B cell (primary cell): Measurements from ENCODE around the gene BDKRB1. TPM values are rescaled to one million over a fixed set of nuclear protein-coding genes. Genes with fewer than 3 reads are reported as not detected.

Experiments
- ATAC-seq: fragments of 200-7000 bp; cut with Tn5 transposase; one replicate; pipeline ENCODE4 v1.10.0; 2021; ENCODE audit warnings: low read depth, mild to moderate bottlenecking, moderate number of reproducible peaks, moderate library complexity
- CTCF ChIA-PET: fragments of 350-600 bp; sonication (Branson Sonifier 250); formaldehyde crosslinking; loops from one replicate; lab custom pipeline; 2021; ENCODE audit warnings: antibody characterized with exemption, inconsistent platforms; lab: Charles Lee
- POLR2A ChIA-PET: fragments of 350-600 bp; sonication (Branson Sonifier 250); formaldehyde crosslinking; loops from one replicate; lab custom pipeline; 2021; ENCODE audit warnings: antibody characterized with exemption; lab: Charles Lee
- DNase-seq: peaks from one replicate; pipeline ENCODE4 v3.0.0; 2013
- H2AFZ ChIP-seq: 2 replicates; pipeline ENCODE4 v1.6.1; 2012; ENCODE audit warnings: mild to moderate bottlenecking, low read depth, low read length; ENCODE audit not compliant: insufficient read depth, poor library complexity, severe bottlenecking
- H3K27ac ChIP-seq, 2 donors: 1 replicate in 1 of 2; 2 replicates in 1 of 2; pipeline ENCODE4 v1.5.1; 2012 to 2013; ENCODE audit warnings: low read length in 2 of 2, mild to moderate bottlenecking in 2 of 2, moderate library complexity in 1 of 2
- H3K27me3 ChIP-seq, 4 experiments: fragments of 200-600 bp in 1 of 4; sonication (generic) in 1 of 4; replicated peaks in 1 of 4; 1 replicate in 2 of 4; 2 replicates in 2 of 4; pipeline versions ENCODE4 v1.6.1 to v1.7.0; 2013 to 2016; ENCODE audit warnings: low read length in 3 of 4, mild to moderate bottlenecking in 2 of 4, mixed read lengths in 1 of 4, moderate library complexity in 1 of 4; ENCODE audit not compliant: insufficient read depth in 4 of 4, control insufficient read depth in 3 of 4; ENCODE audit errors: control extremely low read depth in 1 of 4
- H3K36me3 ChIP-seq, 2 experiments: replicated peaks in 1 of 2; 1 replicate in 1 of 2; 2 replicates in 1 of 2; pipeline versions ENCODE4 v1.6.1 to v1.7.1; 2013; ENCODE audit warnings: low read length in 1 of 2; ENCODE audit not compliant: insufficient read depth in 2 of 2, control insufficient read depth in 1 of 2; ENCODE audit errors: control extremely low read depth in 1 of 2, extremely low read depth in 1 of 2
- H3K4me1 ChIP-seq, 2 donors: fragments of 200-600 bp in 1 of 2; sonication (generic) in 1 of 2; 1 replicate in 1 of 2; 2 replicates in 1 of 2; pipeline versions ENCODE4 v1.5.1 to v1.6.1; 2013 to 2017; ENCODE audit warnings: low read length in 2 of 2; ENCODE audit not compliant: control insufficient read depth in 2 of 2, insufficient read depth in 2 of 2
- H3K4me2 ChIP-seq: replicated peaks from 2 replicates; pipeline ENCODE3; 2012; ENCODE audit warnings: mild to moderate bottlenecking, low read depth, low read length; ENCODE audit not compliant: poor library complexity, severe bottlenecking
- H3K4me3 ChIP-seq, 5 experiments: fragments of 200-600 bp in 1 of 5; sonication (generic) in 1 of 5; 1 replicate in 3 of 5; 2 replicates in 2 of 5; pipeline versions ENCODE4 v1.5.1 to v1.7.0; 2011 to 2016; ENCODE audit warnings: low read length in 4 of 5, mild to moderate bottlenecking in 4 of 5, low read depth in 2 of 5, control low read depth in 1 of 5, moderate library complexity in 1 of 5; ENCODE audit not compliant: insufficient read depth in 1 of 5; ENCODE audit errors: control extremely low read depth in 1 of 5, extremely low read depth in 1 of 5
- H3K79me2 ChIP-seq: fragments of 200-600 bp; sonication (generic); one replicate; pipeline ENCODE4 v1.6.0; 2016; ENCODE audit warnings: low read length; ENCODE audit not compliant: control insufficient read depth, insufficient read depth
- H3K9ac ChIP-seq: fragments of 200-600 bp; sonication (generic); 2 replicates; pipeline ENCODE4 v1.6.1; 2017; ENCODE audit warnings: mild to moderate bottlenecking, low read length, moderate library complexity
- H3K9me3 ChIP-seq, 3 donors: one replicate each; pipeline versions ENCODE4 v1.6.1 to v1.7.1; 2013; ENCODE audit warnings: low read length in 2 of 3; ENCODE audit not compliant: control insufficient read depth in 2 of 3, insufficient read depth in 1 of 3; ENCODE audit errors: control extremely low read depth in 1 of 3
- H4K20me1 ChIP-seq: 2 replicates; pipeline ENCODE4 v1.6.0; 2012; ENCODE audit warnings: mild to moderate bottlenecking, low read length; ENCODE audit not compliant: insufficient read depth, control insufficient read depth, poor library complexity, severe bottlenecking
- H3K27ac Mint-ChIP-seq: one replicate; pipeline ENCODE4 v1.8.0; 2021; ENCODE audit warnings: mixed read lengths
- H3K27me3 Mint-ChIP-seq: one replicate; pipeline ENCODE4 v1.8.0; 2021; ENCODE audit warnings: mixed read lengths
- H3K4me1 Mint-ChIP-seq: one replicate; pipeline ENCODE4 v1.8.0; 2021; ENCODE audit warnings: mixed read lengths
- H3K4me3 Mint-ChIP-seq: one replicate; pipeline ENCODE4 v1.8.0; 2021; ENCODE audit warnings: mixed read lengths
- H3K9me3 Mint-ChIP-seq: one replicate; pipeline ENCODE4 v1.8.0; 2022; ENCODE audit warnings: mixed read lengths; ENCODE audit not compliant: insufficient read depth
- EZH2 ChIP-seq: IDR thresholded peaks from 2 replicates; pipeline ENCODE4 v1.6.1; 2012; ENCODE audit warnings: borderline replicate concordance, low read depth, mild to moderate bottlenecking, moderate library complexity, low read length; ENCODE audit not compliant: insufficient read depth, poor library complexity, severe bottlenecking
- WGBS: methylation state at CpG from one replicate; pipeline ENCODE4 v1.1.5; 2013; ENCODE audit warnings: missing lambda C conversion rate; ENCODE audit not compliant: insufficient coverage; 5-methylcytosine and 5-hydroxymethylcytosine counted together
- intact Hi-C: fragments of 100-400 bp; cut with micrococcal nuclease; formaldehyde crosslinking; loops from one replicate; pipeline ENCODE4 v1.10.0; 2022
- polyA plus RNA-seq: library from polyadenylated mRNA; depleted of rRNA; stranded (reverse); fragments of >200 nt; gene quantifications from 2 replicates; pipeline ENCODE4 v1.2.3, GENCODE V29; 2012
- total RNA-seq, 2 donors: library from RNA; stranded (reverse); fragments of 120-200 nt in 1 of 2; gene quantifications; 1 replicate in 1 of 2; 2 replicates in 1 of 2; pipeline versions ENCODE4 v1.2.3 to v1.2.4, GENCODE V29; 2013 to 2022
- TF ChIP-seq, protein P1 (sequence below): fragments of 200-600 bp; IDR thresholded peaks from one replicate; pipeline ENCODE4 v1.8.0; 2022; ENCODE audit warnings: antibody characterized with exemption, mild to moderate bottlenecking

BDKRB1 gene
- total and polyA plus RNA-seq, 2 donors (not counting 1 experiment from before 2014, with no cell fraction given) = not detected

- CTCF ChIA-PET = no interaction called here
- no peaks in the 10 kb centered on the region for H4K20me1 ChIP-seq
Measured at GRCh38 chr14:96240641-96241040, 15.4 kb upstream of the BDKRB1 start.

GRCh38 chr14:96242126-96242525 is 13.9 kb upstream of the BDKRB1 start:
- DNase-seq (no peak), ATAC-seq (no peak)
- Histone ChIP-seq H3K9me3 (peaks cover 0 to 17% (median 0%) of the 10 kb centered on the region in 3 donors), H3K4me1 (no peaks in the 10 kb centered on the region), H3K79me2 (no peaks in the 10 kb centered on the region), H3K4me3 (no peak overlapping the region), H3K4me2 (no peak overlapping the region), H3K27me3 (peaks cover 0 to 3% (median 0%) of the 10 kb centered on the region in 4 experiments), H3K27ac (no peak overlapping the region), H3K9ac (no peak overlapping the region), H2AFZ (no peak overlapping the region), H4K20me1 (no peaks in the 10 kb centered on the region), H3K36me3 (no peaks in the 10 kb centered on the region)
- peaks cover 11% of the 10 kb centered on the region for H3K27me3 Mint-ChIP-seq
- ChIA-PET CTCF (no interaction called here), POLR2A (no interaction called here)
- no peak overlapping the region for H3K27ac Mint-ChIP-seq
- no peaks in the 10 kb centered on the region for H3K4me1 Mint-ChIP-seq
- TF ChIP-seq EZH2 = no peak
- TF ChIP-seq, protein P1, sequence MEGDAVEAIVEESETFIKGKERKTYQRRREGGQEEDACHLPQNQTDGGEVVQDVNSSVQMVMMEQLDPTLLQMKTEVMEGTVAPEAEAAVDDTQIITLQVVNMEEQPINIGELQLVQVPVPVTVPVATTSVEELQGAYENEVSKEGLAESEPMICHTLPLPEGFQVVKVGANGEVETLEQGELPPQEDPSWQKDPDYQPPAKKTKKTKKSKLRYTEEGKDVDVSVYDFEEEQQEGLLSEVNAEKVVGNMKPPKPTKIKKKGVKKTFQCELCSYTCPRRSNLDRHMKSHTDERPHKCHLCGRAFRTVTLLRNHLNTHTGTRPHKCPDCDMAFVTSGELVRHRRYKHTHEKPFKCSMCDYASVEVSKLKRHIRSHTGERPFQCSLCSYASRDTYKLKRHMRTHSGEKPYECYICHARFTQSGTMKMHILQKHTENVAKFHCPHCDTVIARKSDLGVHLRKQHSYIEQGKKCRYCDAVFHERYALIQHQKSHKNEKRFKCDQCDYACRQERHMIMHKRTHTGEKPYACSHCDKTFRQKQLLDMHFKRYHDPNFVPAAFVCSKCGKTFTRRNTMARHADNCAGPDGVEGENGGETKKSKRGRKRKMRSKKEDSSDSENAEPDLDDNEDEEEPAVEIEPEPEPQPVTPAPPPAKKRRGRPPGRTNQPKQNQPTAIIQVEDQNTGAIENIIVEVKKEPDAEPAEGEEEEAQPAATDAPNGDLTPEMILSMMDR = no peak
- intact Hi-C loops = no loop called here
- H3K4me3 Mint-ChIP-seq = no peak overlapping the region
- H3K9me3 Mint-ChIP-seq = peaks cover 2% of the 10 kb centered on the region
- WGBS = 95% methylated on average over 4 of the region's 10 CpGs

More at GRCh38 chr14:96240641-96241040, 15.4 kb upstream of the BDKRB1 start:
- Mint-ChIP-seq H3K27me3 (peaks cover 3% of the 10 kb centered on the region), H3K4me1 (no peaks in the 10 kb centered on the region), H3K27ac (no peak overlapping the region), H3K4me3 (no peak overlapping the region), H3K9me3 (no peaks in the 10 kb centered on the region)
- Histone ChIP-seq H3K9me3 (peaks cover 0 to 14% (median 0%) of the 10 kb centered on the region in 3 donors), H3K4me1 (no peaks in the 10 kb centered on the region), H3K4me2 (no peak overlapping the region), H2AFZ (no peak overlapping the region), H3K4me3 (no peak overlapping the region), H3K36me3 (no peaks in the 10 kb centered on the region), H3K9ac (no peak overlapping the region), H3K27ac (no peak overlapping the region), H3K27me3 (no peaks in the 10 kb centered on the region), H3K79me2 (no peaks in the 10 kb centered on the region)
- no peak for DNase-seq
- intact Hi-C loops = no loop called here
- ATAC-seq = no peak
- TF ChIP-seq, protein P1 = no peak
- no peak for TF ChIP-seq EZH2
- WGBS = 93% methylated on average over 18 of the region's 18 CpGs
- POLR2A ChIA-PET = no interaction called here
